GM19395 (cell line): ENCODE results near the gene PTPRG.

ENCODE experiments used
- ATAC-seq: cut with Tn5 transposase; IDR thresholded peaks from one replicate; pipeline ENCODE4 v1.9.1; 2021; ENCODE audit warnings: mild to moderate bottlenecking, moderate library complexity; ENCODE audit not compliant: unreplicated experiment

Gene PTPRG

GRCh38 chr3:62193586-62194345, 632.4 kb downstream of the PTPRG start:
- no peak for ATAC-seq

GRCh38 chr3:62197350-62198012, 636.1 kb downstream of the PTPRG start:
- ATAC-seq, result no peak

GRCh38 chr3:62199126-62199525, 637.8 kb downstream of the PTPRG start:
- no peak for ATAC-seq

GRCh38 chr3:62201438-62202035, 640.2 kb downstream of the PTPRG start:
- ATAC-seq, result no peak

GRCh38 chr3:62203152-62203551, 641.8 kb downstream of the PTPRG start:
- ATAC-seq, result no peak

GRCh38 chr3:62203561-62203960, 642.2 kb downstream of the PTPRG start:
- no peak for ATAC-seq

- ATAC-seq, result no peak
Observed at GRCh38 chr3:62207197-62207596, 645.8 kb downstream of the PTPRG start.

GRCh38 chr3:62208385-62208784, 647.0 kb downstream of the PTPRG start:
- ATAC-seq, result no peak

GRCh38 chr3:62209101-62209500, 647.7 kb downstream of the PTPRG start:
- no peak for ATAC-seq

GRCh38 chr3:62210011-62210410, 648.6 kb downstream of the PTPRG start:
- no peak for ATAC-seq

GRCh38 chr3:62211675-62212429, 650.5 kb downstream of the PTPRG start:
- ATAC-seq, result no peak

- no peak for ATAC-seq
Observed at GRCh38 chr3:62214850-62215249, 653.5 kb downstream of the PTPRG start.

GRCh38 chr3:62220616-62221015, 659.2 kb downstream of the PTPRG start:
- ATAC-seq, result no peak

- ATAC-seq, result no peak
Observed at GRCh38 chr3:62225051-62225450, 663.7 kb downstream of the PTPRG start.

- no peak for ATAC-seq
Observed at GRCh38 chr3:62226601-62227339, 665.4 kb downstream of the PTPRG start.

- ATAC-seq, result no peak
Observed at GRCh38 chr3:62228467-62228866, 667.1 kb downstream of the PTPRG start.

- ATAC-seq, result no peak
Observed at GRCh38 chr3:62229211-62229610, 667.8 kb downstream of the PTPRG start.

GRCh38 chr3:62229908-62230307, 668.5 kb downstream of the PTPRG start:
- ATAC-seq, result no peak

GRCh38 chr3:62233065-62233464, 671.7 kb downstream of the PTPRG start:
- no peak for ATAC-seq

- ATAC-seq, result no peak
Observed at GRCh38 chr3:62236016-62236415, 674.6 kb downstream of the PTPRG start.
